Stimulated activated CD8-positive, alpha-beta memory T cell treated with anti-CD3 and anti-CD28 coated beads, Interleukin-15, amount 100 ng/mL, for 4 hours (primary cell): ENCODE results near the gene SLC37A3.
"Not testable (repeated sequence)": the region's sequence is repeated elsewhere in the genome, so short reads cannot be mapped to it uniquely, and the experiment has no call there.

Experiments
- DNase-seq, 2 donors: peaks; one replicate each; pipeline ENCODE4 v3.0.0-alpha.2; 2020; ENCODE audit warnings: low read depth in 2 of 2

The SLC37A3 gene

GRCh38 chr7:140397784-140398750 is at the start of gene SLC37A3:
TSS of gene SLC37A3 (minus strand) at chr7:140398530. CDS start at chr7:140382526, 16,004 bp downstream.
- peak; percentile 70 to 75 for DNase-seq

- no peak for DNase-seq
Observed at GRCh38 chr7:140447841-140448240, 49.5 kb upstream of the SLC37A3 start.

GRCh38 chr7:140446467-140446866 is 48.1 kb upstream of the SLC37A3 start:
- no peak for DNase-seq

GRCh38 chr7:140441519-140441918 is 43.2 kb upstream of the SLC37A3 start:
- DNase-seq, result no peak

- DNase-seq, result no peak
Observed at GRCh38 chr7:140440593-140440992, 42.3 kb upstream of the SLC37A3 start.

- no peak for DNase-seq
Observed at GRCh38 chr7:140439359-140439758, 41.0 kb upstream of the SLC37A3 start.

GRCh38 chr7:140435252-140435895 is 37.0 kb upstream of the SLC37A3 start:
- DNase-seq, result no peak

GRCh38 chr7:140433396-140433795 is 35.1 kb upstream of the SLC37A3 start:
- no peak for DNase-seq

- DNase-seq, result no peak
Observed at GRCh38 chr7:140426130-140426529, 27.8 kb upstream of the SLC37A3 start.

- no peak for DNase-seq
Observed at GRCh38 chr7:140425718-140426117, 27.4 kb upstream of the SLC37A3 start.

GRCh38 chr7:140423501-140423900 is 25.2 kb upstream of the SLC37A3 start:
- no peak for DNase-seq

GRCh38 chr7:140421521-140421920 is 23.2 kb upstream of the SLC37A3 start:
- DNase-seq, result no peak

GRCh38 chr7:140418653-140419052 is 20.3 kb upstream of the SLC37A3 start:
- DNase-seq, result no peak

- not testable (repeated sequence) for DNase-seq
Observed at GRCh38 chr7:140418156-140418472, 19.8 kb upstream of the SLC37A3 start.

- DNase-seq, result no peak
Observed at GRCh38 chr7:140417456-140418155, 19.3 kb upstream of the SLC37A3 start.

GRCh38 chr7:140416560-140416959 is 18.2 kb upstream of the SLC37A3 start:
- DNase-seq, result no peak

- DNase-seq, result not testable (repeated sequence)
Observed at GRCh38 chr7:140415816-140416215, 17.5 kb upstream of the SLC37A3 start.

GRCh38 chr7:140415361-140415760 is 17.0 kb upstream of the SLC37A3 start:
- no peak for DNase-seq

GRCh38 chr7:140404565-140405065 is 6.3 kb upstream of the SLC37A3 start:
- DNase-seq, result no peak

GRCh38 chr7:140403878-140404564 is 5.7 kb upstream of the SLC37A3 start, which contains the start of gene RAB19:
TSS of gene RAB19 (plus strand) at chr7:140404058. CDS start at chr7:140407647, 3,589 bp downstream.
- DNase-seq, result peak; percentile 2 to 24

GRCh38 chr7:140402178-140402835 is 4.0 kb upstream of the SLC37A3 start:
- DNase-seq, result no peak
